HG02763 (cell line): ENCODE results near the gene KHK.

Experiments used
- ATAC-seq: cut with Tn5 transposase; IDR thresholded peaks from one replicate; pipeline ENCODE4 v1.9.1; 2021; ENCODE audit warnings: mild to moderate bottlenecking, moderate library complexity; ENCODE audit not compliant: unreplicated experiment

The KHK gene

DNA sequence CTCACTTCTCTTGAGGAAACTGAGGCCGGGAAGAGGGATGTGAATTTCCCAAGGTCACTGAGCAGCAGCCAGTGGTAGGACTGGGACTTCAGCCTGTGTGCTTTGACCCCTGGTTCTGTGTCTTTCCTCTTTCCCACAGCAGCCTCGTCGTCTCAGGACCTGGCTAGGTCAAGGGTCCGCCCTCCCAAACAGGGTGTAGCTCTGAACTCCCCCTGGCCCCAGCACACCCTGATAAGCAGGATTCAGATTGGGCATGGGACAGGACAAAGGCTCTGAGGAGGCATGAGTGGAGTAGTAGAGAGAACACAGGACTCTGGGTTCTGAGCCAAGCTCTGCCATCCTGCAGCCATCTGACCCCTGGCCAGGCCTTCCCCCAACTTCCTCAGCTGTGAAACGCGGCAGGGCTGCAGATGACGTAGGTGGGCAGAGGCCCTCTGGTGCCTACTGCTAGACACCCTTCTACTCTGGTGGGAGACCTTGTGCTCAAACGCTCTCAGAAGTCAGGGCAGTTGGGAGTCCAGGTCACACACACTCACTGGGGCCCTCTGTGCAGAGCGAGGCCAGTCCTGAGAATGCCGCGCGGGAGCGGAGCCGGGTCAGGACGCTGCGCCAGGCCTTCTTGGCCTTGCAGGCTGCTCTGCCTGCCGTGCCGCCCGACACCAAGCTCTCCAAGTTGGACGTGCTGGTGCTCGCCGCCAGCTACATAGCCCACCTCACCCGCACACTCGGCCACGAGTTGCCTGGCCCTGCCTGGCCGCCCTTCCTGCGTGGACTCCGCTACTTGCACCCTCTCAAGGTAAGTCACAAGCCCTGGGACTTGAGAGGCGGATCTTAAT lies 63.2 kb downstream of the KHK start:
- no peak for ATAC-seq
